Testis (tissue), 2 donors: ENCODE measurements around the gene SF3B1.

Experiments
- POLR2A ChIP-seq: fragments of 450-650 bp; IDR thresholded peaks from one replicate; pipeline ENCODE4 v1.6.1; 2017; ENCODE audit warnings: antibody characterized with exemption, mild to moderate bottlenecking, moderate library complexity
- TF ChIP-seq, protein P1 (sequence below), 3 experiments: fragments of 450-650 bp in 2 of 3; fragments of 200-600 bp in 1 of 3; sonication (generic) in 1 of 3; IDR thresholded peaks; one replicate each; pipeline ENCODE4 v1.5.1; 2016 to 2019; ENCODE audit warnings: antibody characterized with exemption in 3 of 3, mild to moderate bottlenecking in 2 of 3, moderate library complexity in 1 of 3

DNA sequence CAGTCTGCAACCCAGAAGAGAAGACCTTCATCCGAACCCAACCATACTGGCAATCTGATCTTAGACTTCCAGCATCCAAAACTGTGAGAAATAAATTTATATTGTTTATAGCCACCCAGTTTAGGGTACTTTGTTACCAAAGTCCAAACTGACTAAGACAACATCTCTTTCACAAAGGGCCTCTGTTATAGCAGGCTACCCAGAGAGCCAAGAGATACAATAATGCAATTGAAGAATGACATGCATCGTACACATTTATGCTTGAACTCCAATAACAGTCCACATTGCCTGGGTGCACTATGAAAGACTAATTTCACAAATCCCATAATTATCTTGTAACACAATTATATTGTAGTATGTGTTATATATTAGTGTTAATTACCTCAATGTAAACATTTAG is 85.1 kb downstream of the SF3B1 start:
- TF ChIP-seq, protein P1, sequence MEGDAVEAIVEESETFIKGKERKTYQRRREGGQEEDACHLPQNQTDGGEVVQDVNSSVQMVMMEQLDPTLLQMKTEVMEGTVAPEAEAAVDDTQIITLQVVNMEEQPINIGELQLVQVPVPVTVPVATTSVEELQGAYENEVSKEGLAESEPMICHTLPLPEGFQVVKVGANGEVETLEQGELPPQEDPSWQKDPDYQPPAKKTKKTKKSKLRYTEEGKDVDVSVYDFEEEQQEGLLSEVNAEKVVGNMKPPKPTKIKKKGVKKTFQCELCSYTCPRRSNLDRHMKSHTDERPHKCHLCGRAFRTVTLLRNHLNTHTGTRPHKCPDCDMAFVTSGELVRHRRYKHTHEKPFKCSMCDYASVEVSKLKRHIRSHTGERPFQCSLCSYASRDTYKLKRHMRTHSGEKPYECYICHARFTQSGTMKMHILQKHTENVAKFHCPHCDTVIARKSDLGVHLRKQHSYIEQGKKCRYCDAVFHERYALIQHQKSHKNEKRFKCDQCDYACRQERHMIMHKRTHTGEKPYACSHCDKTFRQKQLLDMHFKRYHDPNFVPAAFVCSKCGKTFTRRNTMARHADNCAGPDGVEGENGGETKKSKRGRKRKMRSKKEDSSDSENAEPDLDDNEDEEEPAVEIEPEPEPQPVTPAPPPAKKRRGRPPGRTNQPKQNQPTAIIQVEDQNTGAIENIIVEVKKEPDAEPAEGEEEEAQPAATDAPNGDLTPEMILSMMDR (IDR thresholded peaks at IDR 0.05) = no peak
- no peak for TF ChIP-seq POLR2A
